ENCODE measurements around the gene PANK1.
"Not testable (repeated sequence)": the region's sequence is repeated elsewhere in the genome, so short reads cannot be mapped to it uniquely, and the experiment has no call there.

Gene PANK1

DNA sequence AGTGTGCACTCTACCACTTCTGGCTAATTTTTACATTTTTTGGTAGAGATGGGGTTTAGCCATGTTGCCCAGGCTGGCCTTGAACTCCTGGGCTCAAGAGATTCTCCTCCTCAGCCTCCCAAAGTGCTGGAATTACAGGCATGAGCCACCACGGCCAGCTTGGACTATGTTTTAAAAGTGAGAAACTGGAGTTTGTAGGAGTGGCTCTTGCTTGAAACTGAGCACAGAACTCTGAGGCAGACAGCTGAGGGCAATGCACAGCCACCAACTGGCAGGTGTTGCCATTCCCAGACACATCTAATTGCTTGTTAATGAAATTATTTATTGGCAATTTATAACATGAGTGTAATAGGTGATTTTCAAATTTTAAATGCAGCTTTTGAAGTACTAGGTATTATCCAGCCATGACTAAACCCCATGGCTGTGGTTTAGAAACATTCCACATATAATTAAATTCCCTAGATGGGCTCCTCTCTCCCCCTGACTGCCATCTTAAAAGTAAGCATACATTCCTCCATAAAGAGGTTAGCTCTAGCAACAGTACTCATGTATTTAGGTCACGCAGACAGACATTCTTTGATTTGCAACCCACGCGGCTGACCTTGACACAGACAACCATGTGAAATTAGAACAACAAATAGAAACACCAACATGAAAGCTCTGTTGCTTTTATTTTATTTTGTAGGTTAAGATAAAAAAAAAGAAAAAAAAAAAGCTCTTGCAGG is 19.8 kb downstream of the PANK1 start:
- no peak overlapping the region for H3K9ac ChIP-seq (ENCODE audit: low read length)
- peaks cover 3% of the 10 kb centered on the region for H3K79me2 ChIP-seq (ENCODE audit: low read length)
- no peaks in the 10 kb centered on the region for H4K20me1 ChIP-seq (ENCODE audit: insufficient read depth, low read length)
- H3K9me3 ChIP-seq (ENCODE audit: insufficient read depth, low read length): no peaks in the 10 kb centered on the region
- no peak overlapping the region for H3K27ac ChIP-seq (ENCODE audit: low read length)
- TF ChIP-seq EZH2phosphoT487 (IDR thresholded peaks at IDR 0.05; ENCODE audit: low read depth): no peak
- TF ChIP-seq, protein P1, sequence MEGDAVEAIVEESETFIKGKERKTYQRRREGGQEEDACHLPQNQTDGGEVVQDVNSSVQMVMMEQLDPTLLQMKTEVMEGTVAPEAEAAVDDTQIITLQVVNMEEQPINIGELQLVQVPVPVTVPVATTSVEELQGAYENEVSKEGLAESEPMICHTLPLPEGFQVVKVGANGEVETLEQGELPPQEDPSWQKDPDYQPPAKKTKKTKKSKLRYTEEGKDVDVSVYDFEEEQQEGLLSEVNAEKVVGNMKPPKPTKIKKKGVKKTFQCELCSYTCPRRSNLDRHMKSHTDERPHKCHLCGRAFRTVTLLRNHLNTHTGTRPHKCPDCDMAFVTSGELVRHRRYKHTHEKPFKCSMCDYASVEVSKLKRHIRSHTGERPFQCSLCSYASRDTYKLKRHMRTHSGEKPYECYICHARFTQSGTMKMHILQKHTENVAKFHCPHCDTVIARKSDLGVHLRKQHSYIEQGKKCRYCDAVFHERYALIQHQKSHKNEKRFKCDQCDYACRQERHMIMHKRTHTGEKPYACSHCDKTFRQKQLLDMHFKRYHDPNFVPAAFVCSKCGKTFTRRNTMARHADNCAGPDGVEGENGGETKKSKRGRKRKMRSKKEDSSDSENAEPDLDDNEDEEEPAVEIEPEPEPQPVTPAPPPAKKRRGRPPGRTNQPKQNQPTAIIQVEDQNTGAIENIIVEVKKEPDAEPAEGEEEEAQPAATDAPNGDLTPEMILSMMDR (IDR thresholded peaks at IDR 0.05; ENCODE audit: low read depth, low read length): no peak
- H2AFZ ChIP-seq (ENCODE audit: low read depth, low read length): no peak overlapping the region
- no peaks in the 10 kb centered on the region for H3K27me3 ChIP-seq (ENCODE audit: low read depth, low read length)
- H3K36me3 ChIP-seq (replicated peaks; ENCODE audit: low read depth, low read length): no peaks in the 10 kb centered on the region
- H3K4me1 ChIP-seq (ENCODE audit: low read length): peaks cover 6% of the 10 kb centered on the region
- H3K4me3 ChIP-seq (ENCODE audit: low read length): no peak overlapping the region
- no peak overlapping the region for H3K4me2 ChIP-seq (ENCODE audit: low read length)

DNA sequence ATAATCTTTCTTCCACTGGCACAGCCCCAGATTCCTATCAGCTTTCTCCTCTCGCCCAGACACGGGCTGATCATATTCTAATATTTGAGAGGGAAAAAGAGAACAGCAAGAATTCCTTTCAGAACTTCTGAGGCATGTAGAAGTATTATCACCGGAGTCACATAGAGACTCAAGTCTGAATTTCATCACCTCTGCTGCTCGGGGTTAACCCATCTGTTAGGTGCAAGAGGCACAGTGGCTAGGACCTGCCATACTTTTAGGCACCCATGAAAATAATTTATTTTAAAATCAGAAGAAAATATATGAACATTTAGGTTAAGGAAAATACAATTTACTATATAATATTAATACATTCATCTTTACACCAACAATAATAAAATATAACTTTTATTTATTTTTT is 21.0 kb downstream of the PANK1 start:
- TF ChIP-seq, protein P1 (IDR thresholded peaks at IDR 0.05; ENCODE audit: low read depth, low read length): no peak
- TF ChIP-seq EZH2phosphoT487 (IDR thresholded peaks at IDR 0.05; ENCODE audit: low read depth): no peak
- Histone ChIP-seq H3K27me3 (ENCODE audit: low read depth, low read length) (no peaks in the 10 kb centered on the region), H3K4me3 (ENCODE audit: low read length) (no peak overlapping the region), H3K9me3 (ENCODE audit: insufficient read depth, low read length) (no peaks in the 10 kb centered on the region), H2AFZ (ENCODE audit: low read depth, low read length) (no peak overlapping the region), H4K20me1 (ENCODE audit: insufficient read depth, low read length) (no peaks in the 10 kb centered on the region), H3K4me1 (ENCODE audit: low read length) (peaks cover 6% of the 10 kb centered on the region), H3K36me3 (replicated peaks; ENCODE audit: low read depth, low read length) (no peaks in the 10 kb centered on the region), H3K9ac (ENCODE audit: low read length) (no peak overlapping the region), H3K27ac (ENCODE audit: low read length) (no peak overlapping the region), H3K79me2 (ENCODE audit: low read length) (peaks cover 3% of the 10 kb centered on the region), H3K4me2 (ENCODE audit: low read length) (no peak overlapping the region)

DNA sequence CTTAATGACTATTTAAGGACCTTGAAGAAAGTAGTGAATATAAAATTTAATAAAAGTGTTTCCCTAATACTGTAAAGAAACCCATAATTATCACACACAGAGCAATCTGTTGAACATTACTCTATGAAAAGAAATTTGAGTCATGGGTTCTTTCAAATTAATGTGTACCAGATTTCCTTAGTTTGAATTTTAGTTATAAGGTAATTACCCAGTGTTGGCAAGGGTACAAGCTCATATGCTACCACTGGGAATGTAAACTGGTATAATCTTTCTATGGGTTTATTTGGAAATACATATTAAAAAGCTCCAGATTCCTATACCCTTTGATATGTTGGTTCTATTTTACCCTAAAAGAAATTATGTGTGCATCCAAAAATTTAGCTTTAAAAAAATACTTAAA is 22.9 kb downstream of the PANK1 start:
- no peak overlapping the region for H3K4me2 ChIP-seq (ENCODE audit: low read length)
- no peaks in the 10 kb centered on the region for H3K4me1 ChIP-seq (ENCODE audit: low read length)
- no peak overlapping the region for H3K4me3 ChIP-seq (ENCODE audit: low read length)
- no peak overlapping the region for H2AFZ ChIP-seq (ENCODE audit: low read depth, low read length)
- no peaks in the 10 kb centered on the region for H3K36me3 ChIP-seq (replicated peaks; ENCODE audit: low read depth, low read length)
- H3K27ac ChIP-seq (ENCODE audit: low read length): no peak overlapping the region
- peaks cover under 1% of the 10 kb centered on the region for H3K79me2 ChIP-seq (ENCODE audit: low read length)
- H4K20me1 ChIP-seq (ENCODE audit: insufficient read depth, low read length): no peaks in the 10 kb centered on the region
- no peak overlapping the region for H3K9ac ChIP-seq (ENCODE audit: low read length)
- no peaks in the 10 kb centered on the region for H3K27me3 ChIP-seq (ENCODE audit: low read depth, low read length)
- TF ChIP-seq EZH2phosphoT487 (IDR thresholded peaks at IDR 0.05; ENCODE audit: low read depth): no peak
- TF ChIP-seq, protein P1 (IDR thresholded peaks at IDR 0.05; ENCODE audit: low read depth, low read length): no peak
- no peaks in the 10 kb centered on the region for H3K9me3 ChIP-seq (ENCODE audit: insufficient read depth, low read length)

DNA sequence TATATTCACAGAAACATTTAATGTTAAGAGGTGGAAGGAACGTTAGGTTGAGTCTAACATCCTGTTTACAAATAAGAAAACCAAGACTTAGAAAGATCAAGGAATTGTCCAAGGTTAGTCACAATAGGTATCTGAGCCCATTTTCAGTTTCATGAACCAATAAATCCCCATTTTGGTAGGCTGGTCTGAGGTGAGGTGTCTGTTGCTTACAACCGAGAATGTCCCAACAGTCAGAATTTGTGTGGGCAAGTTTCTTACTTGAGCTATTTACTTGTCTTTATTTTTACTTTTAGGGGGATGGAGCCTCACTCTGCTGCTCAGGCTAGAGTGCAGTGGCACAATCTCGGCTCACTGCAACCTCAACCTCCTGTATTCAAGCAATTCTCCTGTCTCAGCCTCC is 23.6 kb downstream of the PANK1 start:
- TF ChIP-seq EZH2phosphoT487 (IDR thresholded peaks at IDR 0.05; ENCODE audit: low read depth): no peak
- TF ChIP-seq, protein P1 (IDR thresholded peaks at IDR 0.05; ENCODE audit: low read depth, low read length): no peak
- H3K27me3 ChIP-seq (ENCODE audit: low read depth, low read length): no peaks in the 10 kb centered on the region
- H2AFZ ChIP-seq (ENCODE audit: low read depth, low read length): no peak overlapping the region
- no peaks in the 10 kb centered on the region for H3K4me1 ChIP-seq (ENCODE audit: low read length)
- no peak overlapping the region for H3K4me3 ChIP-seq (ENCODE audit: low read length)
- no peaks in the 10 kb centered on the region; the same call in 1 of the 2 replicates for H3K79me2 ChIP-seq (ENCODE audit: low read length)
- H3K27ac ChIP-seq (ENCODE audit: low read length): no peak overlapping the region
- no peaks in the 10 kb centered on the region for H3K9me3 ChIP-seq (ENCODE audit: insufficient read depth, low read length)
- H3K4me2 ChIP-seq (ENCODE audit: low read length): no peak overlapping the region
- H3K9ac ChIP-seq (ENCODE audit: low read length): no peak overlapping the region
- no peaks in the 10 kb centered on the region for H3K36me3 ChIP-seq (replicated peaks; ENCODE audit: low read depth, low read length)
- no peaks in the 10 kb centered on the region for H4K20me1 ChIP-seq (ENCODE audit: insufficient read depth, low read length)

DNA sequence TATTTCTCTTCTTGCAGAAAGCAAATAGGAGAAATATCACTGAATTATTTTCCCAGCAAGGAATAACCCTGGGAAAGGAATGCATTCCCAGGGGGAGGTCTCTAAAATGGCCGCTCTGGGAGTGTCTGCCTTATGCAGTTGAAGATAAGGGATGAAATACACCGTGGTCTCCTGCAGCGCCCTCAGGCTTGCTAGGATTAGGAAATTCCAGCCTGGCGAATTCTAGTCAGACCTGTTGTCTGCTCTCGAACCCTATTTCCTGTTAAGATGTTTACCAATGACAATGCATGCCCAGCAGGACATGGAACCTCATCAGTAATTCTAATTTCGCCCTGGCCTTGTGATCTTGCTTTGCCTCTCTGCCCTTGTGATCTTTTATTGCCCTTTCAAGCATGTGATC is 24.7 kb downstream of the PANK1 start:
- H4K20me1 ChIP-seq (ENCODE audit: insufficient read depth, low read length); H2AFZ ChIP-seq (ENCODE audit: low read depth, low read length); H3K9ac ChIP-seq (ENCODE audit: low read length); H3K79me2 ChIP-seq (ENCODE audit: low read length); H3K36me3 ChIP-seq (replicated peaks; ENCODE audit: low read depth, low read length); H3K9me3 ChIP-seq (ENCODE audit: insufficient read depth, low read length); H3K4me2 ChIP-seq (ENCODE audit: low read length); H3K27ac ChIP-seq (ENCODE audit: low read length); H3K4me1 ChIP-seq (ENCODE audit: low read length); H3K27me3 ChIP-seq (ENCODE audit: low read depth, low read length); H3K4me3 ChIP-seq (ENCODE audit: low read length): not testable (repeated sequence)
